ENCODE data around the gene DDX25.

The DDX25 gene

DNA sequence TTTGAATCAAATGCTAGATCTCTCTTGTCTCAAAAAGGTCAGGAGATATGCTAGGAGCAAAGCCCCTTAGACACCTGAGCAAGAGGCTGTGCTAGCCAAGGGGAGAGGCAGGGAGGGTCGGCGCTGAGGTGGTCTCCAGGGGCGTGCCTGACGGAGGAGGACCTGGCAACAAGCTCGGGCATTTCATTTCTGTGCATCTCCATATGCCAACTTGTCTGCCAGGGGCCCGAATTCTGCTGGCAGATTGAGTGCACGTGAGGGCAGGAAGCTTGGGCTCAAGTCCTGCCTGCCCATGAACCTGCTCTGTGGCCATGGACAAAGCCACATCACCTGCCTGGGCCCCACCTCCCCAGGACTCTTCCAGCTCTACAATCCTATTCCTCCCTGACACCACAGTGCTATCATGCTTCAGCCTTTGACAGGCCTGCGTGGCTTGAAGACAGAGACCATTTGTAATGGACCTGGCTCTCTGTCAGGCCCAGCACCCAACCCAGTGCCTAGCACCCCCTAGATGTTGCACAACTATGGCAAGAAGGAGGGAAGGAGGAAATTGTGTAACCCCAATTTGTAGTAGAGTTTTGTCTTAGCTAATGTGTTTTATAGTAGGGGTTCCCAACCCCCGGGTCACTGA, 25.3 kb downstream of the DDX25 start:
- ChIA-PET CTCF (no interaction called here), POLR2A (interaction anchor here (0.6 kb wide), 1 partner anchor 19 kb away, joined by 3 read pairs; no protein-coding TSS in a partner anchor)
- Histone ChIP-seq H3K27me3 (replicated peaks in 2 of 5; ENCODE audit: control insufficient read depth in 4 of 5, insufficient read depth in 5 of 5, low read length in 4 of 5) (peaks cover 0 to 24% (median 6%) of the 10 kb centered on the region in 5 experiments), H3K27ac (ENCODE audit: insufficient read depth in 1 of 2, low read depth in 1 of 2, low read length in 2 of 2, poor library complexity in 1 of 2, severe bottlenecking in 2 of 2) (no peak overlapping the region), H3K36me3 (ENCODE audit: control insufficient read depth in 4 of 4, insufficient read depth in 4 of 4, low read length in 3 of 4) (no peaks in the 10 kb centered on the region), H3K4me1 (ENCODE audit: control extremely low read depth in 1 of 4, control insufficient read depth in 4 of 4, insufficient read depth in 4 of 4, low read length in 3 of 4) (peaks cover 0 to 2% (median 0%) of the 10 kb centered on the region in 4 experiments), H3K4me3 (ENCODE audit: control insufficient read depth in 1 of 7, extremely low read depth in 1 of 7, insufficient read depth in 4 of 7, low read depth in 2 of 7, low read length in 6 of 7) (no peak overlapping the region), H3K9me3 (ENCODE audit: control extremely low read depth in 1 of 5, control insufficient read depth in 4 of 5, insufficient read depth in 2 of 5, low read depth in 1 of 5, low read length in 4 of 5) (no peaks in the 10 kb centered on the region)
- no peak for DNase-seq
- WGBS (ENCODE audit: insufficient coverage) = 92% methylated on average over 7 of the region's 9 CpGs

DNA sequence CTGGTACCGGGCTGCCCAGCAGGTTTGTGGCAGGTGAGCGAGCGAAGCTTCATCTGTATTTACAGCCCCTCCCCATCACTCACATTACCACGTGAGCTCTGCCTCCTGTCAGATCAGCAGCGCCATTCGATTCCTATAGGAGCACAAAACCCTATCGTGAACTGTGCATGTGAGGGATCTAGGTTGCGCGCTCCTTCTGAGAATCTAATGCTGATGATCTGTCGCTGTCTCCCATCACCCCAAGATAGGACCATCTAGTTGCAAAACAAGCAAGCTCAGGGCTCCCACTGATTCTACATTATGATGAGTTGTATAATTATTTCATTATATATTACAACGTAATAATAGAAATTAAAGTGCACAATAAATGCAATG, 25.8 kb downstream of the DDX25 start:
- Histone ChIP-seq H3K27me3 (replicated peaks in 2 of 5; ENCODE audit: control insufficient read depth in 4 of 5, insufficient read depth in 5 of 5, low read length in 4 of 5) (peaks cover 0 to 24% (median 6%) of the 10 kb centered on the region in 5 experiments), H3K4me3 (ENCODE audit: control insufficient read depth in 1 of 7, extremely low read depth in 1 of 7, insufficient read depth in 4 of 7, low read depth in 2 of 7, low read length in 6 of 7) (no peak overlapping the region)

DNA sequence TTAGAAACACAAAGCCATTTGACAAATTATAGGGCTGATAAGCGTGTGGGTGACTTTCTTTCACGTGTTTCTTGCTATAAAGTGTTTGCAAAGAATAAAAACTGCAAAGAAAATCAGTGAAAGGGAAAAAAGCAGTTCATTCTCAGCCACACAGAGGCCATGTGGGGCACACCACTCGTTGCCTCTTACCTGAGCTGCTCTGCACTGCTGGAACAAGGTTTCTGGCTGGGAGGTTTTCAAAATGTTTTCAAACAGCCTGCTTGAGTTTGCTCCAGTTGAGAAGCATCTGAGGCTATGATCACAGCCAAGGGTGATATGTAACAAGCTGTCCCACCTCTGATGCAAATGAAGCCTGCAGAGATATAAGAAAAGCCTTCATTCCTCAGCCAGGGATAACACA, 26.8 kb downstream of the DDX25 start:
- no peaks in the 10 kb centered on the region for H3K36me3 ChIP-seq (ENCODE audit: control insufficient read depth in 4 of 4, insufficient read depth in 4 of 4, low read length in 3 of 4)
- H3K27me3 ChIP-seq (replicated peaks in 2 of 5; ENCODE audit: control insufficient read depth in 4 of 5, insufficient read depth in 5 of 5, low read length in 4 of 5) = peaks cover 0 to 27% (median 6%) of the 10 kb centered on the region in 5 experiments
- H3K4me3 ChIP-seq (ENCODE audit: control insufficient read depth in 1 of 7, extremely low read depth in 1 of 7, insufficient read depth in 4 of 7, low read depth in 2 of 7, low read length in 6 of 7) = no peak overlapping the region
- CTCF ChIA-PET = interaction anchor here (1.5 kb wide), 1 partner anchor 8 kb away, joined by 5 read pairs; no protein-coding TSS in a partner anchor
- WGBS (ENCODE audit: insufficient coverage) = 89% methylated on average over 3 of the region's 3 CpGs
- POLR2A ChIA-PET = no interaction called here
- peaks cover 0 to 2% (median 0%) of the 10 kb centered on the region in 4 experiments for H3K4me1 ChIP-seq (ENCODE audit: control extremely low read depth in 1 of 4, control insufficient read depth in 4 of 4, insufficient read depth in 4 of 4, low read length in 3 of 4)
- no peaks in the 10 kb centered on the region for H3K9me3 ChIP-seq (ENCODE audit: control extremely low read depth in 1 of 5, control insufficient read depth in 4 of 5, insufficient read depth in 2 of 5, low read depth in 1 of 5, low read length in 4 of 5)
- DNase-seq = no peak
- H3K27ac ChIP-seq (ENCODE audit: insufficient read depth in 1 of 2, low read depth in 1 of 2, low read length in 2 of 2, poor library complexity in 1 of 2, severe bottlenecking in 2 of 2) = no peak overlapping the region

More for the DNA sequence above, 25.8 kb downstream of the DDX25 start:
- DNase-seq = no peak
- ChIA-PET CTCF (no interaction called here), POLR2A (no interaction called here)
- Histone ChIP-seq H3K4me1 (ENCODE audit: control extremely low read depth in 1 of 4, control insufficient read depth in 4 of 4, insufficient read depth in 4 of 4, low read length in 3 of 4) (peaks cover 0 to 2% (median 0%) of the 10 kb centered on the region in 4 experiments), H3K9me3 (ENCODE audit: control extremely low read depth in 1 of 5, control insufficient read depth in 4 of 5, insufficient read depth in 2 of 5, low read depth in 1 of 5, low read length in 4 of 5) (no peaks in the 10 kb centered on the region), H3K36me3 (ENCODE audit: control insufficient read depth in 4 of 4, insufficient read depth in 4 of 4, low read length in 3 of 4) (no peaks in the 10 kb centered on the region), H3K27ac (ENCODE audit: insufficient read depth in 1 of 2, low read depth in 1 of 2, low read length in 2 of 2, poor library complexity in 1 of 2, severe bottlenecking in 2 of 2) (no peak overlapping the region)
- 86% methylated on average over 3 of the region's 11 CpGs for WGBS (ENCODE audit: insufficient coverage)

DNA sequence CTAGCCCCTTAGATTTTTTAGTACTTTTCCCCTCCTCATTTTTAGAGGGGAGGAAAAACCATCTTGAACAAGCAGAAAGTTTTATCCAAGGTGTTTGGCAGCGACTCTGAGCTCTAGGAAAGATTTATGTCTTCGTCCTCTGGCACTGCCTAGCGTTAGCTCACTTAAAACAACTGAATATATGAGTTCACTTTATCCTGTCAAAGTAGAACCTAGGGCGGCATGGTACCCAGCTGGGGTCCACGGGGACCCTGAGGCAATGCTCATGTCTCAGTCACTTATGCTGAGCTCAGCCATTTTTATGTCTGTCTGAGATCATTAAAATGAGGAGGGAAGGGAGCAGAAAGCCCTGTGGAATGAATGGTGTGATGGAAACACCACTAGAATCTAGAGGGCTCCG, 27.4 kb downstream of the DDX25 start:
- WGBS (ENCODE audit: insufficient coverage) = 83% methylated on average over 5 of the region's 6 CpGs
- Histone ChIP-seq H3K27ac (ENCODE audit: insufficient read depth in 1 of 2, low read depth in 1 of 2, low read length in 2 of 2, poor library complexity in 1 of 2, severe bottlenecking in 2 of 2) (no peak overlapping the region), H3K4me3 (ENCODE audit: control insufficient read depth in 1 of 7, extremely low read depth in 1 of 7, insufficient read depth in 4 of 7, low read depth in 2 of 7, low read length in 6 of 7) (no peak overlapping the region), H3K27me3 (replicated peaks in 2 of 5; ENCODE audit: control insufficient read depth in 4 of 5, insufficient read depth in 5 of 5, low read length in 4 of 5) (peaks cover 0 to 27% (median 6%) of the 10 kb centered on the region in 5 experiments), H3K9me3 (ENCODE audit: control extremely low read depth in 1 of 5, control insufficient read depth in 4 of 5, insufficient read depth in 2 of 5, low read depth in 1 of 5, low read length in 4 of 5) (no peaks in the 10 kb centered on the region), H3K4me1 (ENCODE audit: control extremely low read depth in 1 of 4, control insufficient read depth in 4 of 4, insufficient read depth in 4 of 4, low read length in 3 of 4) (peaks cover 0 to 2% (median 0%) of the 10 kb centered on the region in 4 experiments), H3K36me3 (ENCODE audit: control insufficient read depth in 4 of 4, insufficient read depth in 4 of 4, low read length in 3 of 4) (no peaks in the 10 kb centered on the region)
- POLR2A ChIA-PET = no interaction called here
- CTCF ChIA-PET = interaction anchor here (1.5 kb wide), 1 partner anchor 8 kb away, joined by 5 read pairs; no protein-coding TSS in a partner anchor
- no peak for DNase-seq

DNA sequence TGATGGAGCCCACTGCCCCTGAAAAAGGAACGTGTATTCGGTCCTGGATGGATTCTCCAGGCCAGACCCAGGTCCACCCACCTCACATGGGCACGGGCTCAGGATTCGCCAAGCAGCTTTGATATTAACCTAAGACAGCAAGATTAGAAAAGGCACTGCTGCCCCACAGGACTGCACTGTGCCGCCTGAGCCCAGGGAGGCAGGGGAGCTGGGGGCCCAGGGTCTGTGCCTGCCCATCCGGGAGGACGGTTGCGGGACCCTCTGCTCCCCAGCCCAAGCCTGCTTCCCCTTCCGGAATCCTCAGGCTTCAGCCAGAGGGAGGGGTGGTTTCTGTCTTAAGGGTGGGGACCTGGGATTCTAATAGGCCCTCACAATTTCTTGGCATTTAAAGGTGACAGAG, 28.0 kb downstream of the DDX25 start:
- DNase-seq = no peak
- H3K27me3 ChIP-seq (replicated peaks in 2 of 5; ENCODE audit: control insufficient read depth in 4 of 5, insufficient read depth in 5 of 5, low read length in 4 of 5) = peaks cover 0 to 27% (median 6%) of the 10 kb centered on the region in 5 experiments
- no peak overlapping the region for H3K4me3 ChIP-seq (ENCODE audit: control insufficient read depth in 1 of 7, extremely low read depth in 1 of 7, insufficient read depth in 4 of 7, low read depth in 2 of 7, low read length in 6 of 7)
- ChIA-PET POLR2A (no interaction called here), CTCF (interaction anchor here (1.5 kb wide), 1 partner anchor 9 kb away, joined by 5 read pairs; no protein-coding TSS in a partner anchor)
- 70% methylated on average over 3 of the region's 9 CpGs for WGBS (ENCODE audit: insufficient coverage)
- no peaks in the 10 kb centered on the region for H3K9me3 ChIP-seq (ENCODE audit: control extremely low read depth in 1 of 5, control insufficient read depth in 4 of 5, insufficient read depth in 2 of 5, low read depth in 1 of 5, low read length in 4 of 5)
- H3K36me3 ChIP-seq (ENCODE audit: control insufficient read depth in 4 of 4, insufficient read depth in 4 of 4, low read length in 3 of 4) = no peaks in the 10 kb centered on the region
- H3K4me1 ChIP-seq (ENCODE audit: control extremely low read depth in 1 of 4, control insufficient read depth in 4 of 4, insufficient read depth in 4 of 4, low read length in 3 of 4) = peaks cover 0 to 2% (median 0%) of the 10 kb centered on the region in 4 experiments
- H3K27ac ChIP-seq (ENCODE audit: insufficient read depth in 1 of 2, low read depth in 1 of 2, low read length in 2 of 2, poor library complexity in 1 of 2, severe bottlenecking in 2 of 2) = no peak overlapping the region

DNA sequence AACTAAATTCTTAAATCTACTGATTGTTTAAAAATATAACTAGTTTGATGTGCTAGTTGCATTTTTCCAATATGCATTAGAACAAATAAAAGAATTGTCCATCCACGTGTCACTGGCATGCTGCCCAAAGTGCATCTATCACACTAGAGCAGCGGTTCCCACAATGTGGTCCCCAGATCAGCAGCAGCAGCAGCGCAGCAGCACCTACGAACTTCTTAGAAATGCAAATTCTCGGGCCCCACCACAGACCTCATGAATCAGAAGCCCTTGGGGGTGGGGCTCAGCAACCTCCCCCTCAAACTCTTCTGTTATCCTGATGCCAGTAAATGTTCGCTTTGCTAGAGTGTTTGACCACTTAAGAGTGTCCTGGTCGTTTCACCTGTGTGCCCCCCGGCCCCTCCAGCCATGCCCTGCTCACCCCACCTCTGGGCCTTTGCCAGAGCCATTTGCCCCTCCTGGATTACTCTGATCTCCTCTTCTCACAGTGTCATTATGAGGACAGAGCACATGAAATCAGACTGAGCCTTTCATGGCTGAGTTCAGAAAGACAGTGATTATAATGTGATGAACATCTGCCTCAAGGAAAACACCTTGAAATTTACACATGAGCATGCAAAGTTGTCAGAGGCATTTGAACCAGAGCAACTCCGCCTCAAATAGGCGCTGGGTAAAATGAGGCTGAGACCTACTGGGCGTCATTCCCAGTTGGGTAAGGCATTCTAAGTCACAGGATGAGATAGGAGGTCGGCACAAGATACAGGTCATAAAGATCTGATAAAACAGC, 28.9 kb downstream of the DDX25 start:
- CTCF ChIA-PET = no interaction called here
- Histone ChIP-seq H3K9me3 (ENCODE audit: control extremely low read depth in 1 of 5, control insufficient read depth in 4 of 5, insufficient read depth in 2 of 5, low read depth in 1 of 5, low read length in 4 of 5) (no peaks in the 10 kb centered on the region), H3K27me3 (replicated peaks in 2 of 5; ENCODE audit: control insufficient read depth in 4 of 5, insufficient read depth in 5 of 5, low read length in 4 of 5) (peaks cover 0 to 27% (median 4%) of the 10 kb centered on the region in 5 experiments), H3K4me1 (ENCODE audit: control extremely low read depth in 1 of 4, control insufficient read depth in 4 of 4, insufficient read depth in 4 of 4, low read length in 3 of 4) (peaks cover 0 to 2% (median 0%) of the 10 kb centered on the region in 4 experiments), H3K36me3 (ENCODE audit: control insufficient read depth in 4 of 4, insufficient read depth in 4 of 4, low read length in 3 of 4) (no peaks in the 10 kb centered on the region), H3K4me3 (ENCODE audit: control insufficient read depth in 1 of 7, extremely low read depth in 1 of 7, insufficient read depth in 4 of 7, low read depth in 2 of 7, low read length in 6 of 7) (no peak overlapping the region), H3K27ac (ENCODE audit: insufficient read depth in 1 of 2, low read depth in 1 of 2, low read length in 2 of 2, poor library complexity in 1 of 2, severe bottlenecking in 2 of 2) (no peak overlapping the region)
- no peak for DNase-seq
- WGBS (ENCODE audit: insufficient coverage) = 82% methylated on average over 11 of the region's 12 CpGs
- POLR2A ChIA-PET = no interaction called here

DNA sequence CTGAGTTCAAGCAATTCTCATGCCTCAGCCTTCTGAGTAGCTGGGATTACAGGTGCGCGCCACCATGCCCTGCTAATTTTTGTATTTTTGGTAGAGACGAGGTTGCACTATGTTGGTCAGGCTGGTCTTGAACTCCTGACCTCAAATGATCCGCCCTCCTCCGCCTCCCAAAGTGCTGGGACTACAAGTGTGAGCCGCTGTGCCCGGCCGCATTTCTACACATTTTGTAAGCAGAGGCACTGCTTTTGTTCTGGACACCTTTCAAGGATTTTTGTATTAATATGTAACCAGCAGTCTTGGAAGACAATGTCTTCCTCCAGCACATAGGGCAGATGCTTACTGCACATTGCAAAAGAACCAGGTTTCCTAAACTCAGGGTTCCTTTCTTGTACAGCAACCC, 30.2 kb downstream of the DDX25 start:
- Histone ChIP-seq H3K27me3 (replicated peaks in 2 of 5; ENCODE audit: control insufficient read depth in 4 of 5, insufficient read depth in 5 of 5, low read length in 4 of 5) (peaks cover 0 to 24% (median 2%) of the 10 kb centered on the region in 5 experiments), H3K36me3 (ENCODE audit: control insufficient read depth in 4 of 4, insufficient read depth in 4 of 4, low read length in 3 of 4) (no peaks in the 10 kb centered on the region), H3K27ac (ENCODE audit: insufficient read depth in 1 of 2, low read depth in 1 of 2, low read length in 2 of 2, poor library complexity in 1 of 2, severe bottlenecking in 2 of 2) (no peak overlapping the region), H3K4me1 (ENCODE audit: control extremely low read depth in 1 of 4, control insufficient read depth in 4 of 4, insufficient read depth in 4 of 4, low read length in 3 of 4) (peaks cover 0 to 3% (median 0%) of the 10 kb centered on the region in 4 experiments), H3K4me3 (ENCODE audit: control insufficient read depth in 1 of 7, extremely low read depth in 1 of 7, insufficient read depth in 4 of 7, low read depth in 2 of 7, low read length in 6 of 7) (no peak overlapping the region), H3K9me3 (ENCODE audit: control extremely low read depth in 1 of 5, control insufficient read depth in 4 of 5, insufficient read depth in 2 of 5, low read depth in 1 of 5, low read length in 4 of 5) (no peaks in the 10 kb centered on the region)
- no peak for DNase-seq
- CTCF ChIA-PET = interaction anchor here (2.0 kb wide), 1 partner anchor 259 kb away, joined by 5 read pairs; no protein-coding TSS in a partner anchor
- WGBS (ENCODE audit: insufficient coverage) = 97% methylated on average over 7 of the region's 8 CpGs
- POLR2A ChIA-PET = no interaction called here
